Left hindlimb (tissue), 1 donor: Measurements from ENCODE around the gene PLK5.
A peak's percentile ranks its signal among the peaks of the same experiment; 100 is the strongest.
"Not testable (repeated sequence)": the region's sequence is repeated elsewhere in the genome, so short reads cannot be mapped to it uniquely, and the experiment has no call there.

Source experiments
- DNase-seq: peaks from one replicate; pipeline ENCODE4 v3.0.0-alpha.2; 2018

The PLK5 gene

GRCh38 chr19:1507763-1508506 is 15.9 kb upstream of the PLK5 start:
- DNase-seq = peak; percentile 95

- no peak for DNase-seq
These were observed 15.4 kb upstream of the PLK5 start for GRCh38 chr19:1508507-1508856.

GRCh38 chr19:1509602-1510441 is 14.1 kb upstream of the PLK5 start:
- DNase-seq = no peak

DNA sequence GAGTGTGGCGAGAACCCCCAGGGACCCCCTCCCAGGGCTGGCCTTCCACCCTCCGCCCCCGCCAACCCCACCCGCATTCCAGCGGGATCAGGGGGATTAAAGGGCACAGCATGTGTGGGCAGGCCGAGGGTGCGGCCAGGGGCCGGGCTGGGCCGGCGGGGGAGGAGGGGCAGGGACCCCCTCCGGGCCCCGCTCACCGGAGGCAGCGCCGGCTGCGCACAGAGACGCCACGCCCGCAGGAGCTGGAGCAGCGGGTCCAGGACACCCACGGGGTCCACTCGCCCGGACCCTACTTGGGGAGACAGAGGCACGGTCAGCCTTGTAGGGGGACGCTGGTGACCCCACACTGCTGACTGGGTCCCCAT is 13.5 kb upstream of the PLK5 start:
- no peak for DNase-seq

- DNase-seq = no peak
These were observed 13.1 kb upstream of the PLK5 start for GRCh38 chr19:1510807-1511206.

DNA sequence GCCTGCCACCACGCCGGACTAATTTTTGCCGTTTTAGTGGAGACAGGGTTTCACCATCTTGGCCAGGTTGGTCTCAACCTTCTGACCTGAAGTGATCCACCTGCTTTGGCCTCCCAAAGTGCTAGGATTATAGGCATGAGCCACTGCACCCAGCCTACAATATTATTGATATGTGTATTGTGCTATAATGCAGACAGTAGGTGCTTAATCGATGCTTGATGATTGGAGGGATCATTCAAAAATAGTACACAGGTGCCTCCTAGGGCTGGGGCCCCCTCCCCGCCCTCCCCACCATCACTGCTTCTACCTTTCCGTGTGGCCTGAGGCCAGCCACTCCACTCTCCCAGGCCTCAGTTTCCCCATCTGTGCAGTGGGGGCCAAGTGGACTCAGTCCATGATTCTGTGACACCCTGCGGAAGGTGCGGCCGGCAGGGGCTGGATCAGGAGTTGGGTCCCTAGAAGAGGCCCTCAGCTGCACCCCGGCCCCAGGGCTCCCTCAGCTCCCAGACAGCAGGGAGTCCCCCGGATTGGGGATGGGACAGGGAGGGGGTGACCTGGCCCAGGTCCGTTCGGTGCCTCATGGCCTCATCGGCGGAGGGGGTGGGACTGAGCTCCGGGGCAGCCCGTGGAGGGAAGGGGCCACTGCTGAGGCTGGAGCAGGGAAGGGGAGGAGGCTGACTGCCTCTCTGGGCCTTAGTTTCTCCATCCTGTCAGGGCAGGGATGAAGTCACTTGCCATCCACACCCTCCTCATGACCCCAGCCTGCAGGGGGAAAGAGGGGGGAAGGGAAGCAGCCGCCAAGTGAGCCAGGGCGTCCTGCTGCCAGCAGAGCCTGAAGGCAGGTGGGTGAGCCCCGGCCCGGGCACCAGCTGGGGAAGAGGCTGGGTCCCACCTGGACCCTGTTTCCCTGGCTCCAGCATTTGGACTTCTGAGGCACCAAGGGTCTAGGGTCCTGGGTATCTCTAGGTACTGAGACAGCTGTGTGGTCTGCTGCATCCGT is 12.3 kb upstream of the PLK5 start:
- DNase-seq = no peak

- DNase-seq = no peak
These were observed 11.0 kb upstream of the PLK5 start, which contains the start of gene ADAMTSL5 for GRCh38 chr19:1512671-1513498. ADAMTSL5 (minus strand) TSS chr19:1513019; CDS start chr19:1510943, 2,076 bp downstream.

- DNase-seq = no peak
These were observed 10.2 kb upstream of the PLK5 start for GRCh38 chr19:1513499-1514294.

DNA sequence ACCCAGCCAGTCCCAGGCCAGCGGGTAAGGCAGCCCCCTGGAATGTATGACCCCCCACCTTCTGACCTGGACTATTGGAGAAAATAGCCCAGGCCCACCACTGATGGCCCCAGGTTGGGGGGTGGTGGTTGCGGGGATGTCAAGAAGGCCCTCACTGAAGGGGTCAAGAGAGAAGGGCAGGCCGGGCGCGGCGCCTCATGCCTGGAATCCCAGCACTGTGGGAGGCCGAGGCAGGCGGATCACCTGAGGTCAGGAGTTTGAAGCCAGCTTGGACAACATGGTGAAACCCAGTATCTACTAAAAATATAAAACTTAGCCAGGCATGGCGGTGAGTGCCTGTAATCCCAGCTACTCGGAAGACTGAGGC is 9.6 kb upstream of the PLK5 start:
- no peak for DNase-seq

- DNase-seq = no peak
These were observed 8.7 kb upstream of the PLK5 start for GRCh38 chr19:1514986-1515721.

DNA sequence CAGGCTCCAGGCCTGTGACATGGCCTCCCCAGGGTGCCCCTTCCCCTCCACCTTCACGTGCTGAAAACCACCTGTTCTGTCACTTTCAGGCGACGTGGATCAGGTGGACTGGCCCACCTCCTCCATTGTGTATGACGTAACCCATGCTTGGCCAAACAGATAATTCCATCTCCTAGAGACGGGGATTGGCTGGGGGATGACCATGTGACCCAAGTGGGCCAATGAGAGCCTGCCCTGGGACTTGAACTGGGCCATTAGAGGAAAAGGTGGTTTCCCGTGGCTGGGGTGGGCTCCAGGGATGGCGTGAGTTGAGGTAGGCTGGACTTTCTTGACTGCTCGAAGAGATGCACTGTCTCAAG is 7.5 kb upstream of the PLK5 start:
- no peak for DNase-seq

- DNase-seq = no peak
These were observed 5.4 kb upstream of the PLK5 start for GRCh38 chr19:1518471-1518870.

DNA sequence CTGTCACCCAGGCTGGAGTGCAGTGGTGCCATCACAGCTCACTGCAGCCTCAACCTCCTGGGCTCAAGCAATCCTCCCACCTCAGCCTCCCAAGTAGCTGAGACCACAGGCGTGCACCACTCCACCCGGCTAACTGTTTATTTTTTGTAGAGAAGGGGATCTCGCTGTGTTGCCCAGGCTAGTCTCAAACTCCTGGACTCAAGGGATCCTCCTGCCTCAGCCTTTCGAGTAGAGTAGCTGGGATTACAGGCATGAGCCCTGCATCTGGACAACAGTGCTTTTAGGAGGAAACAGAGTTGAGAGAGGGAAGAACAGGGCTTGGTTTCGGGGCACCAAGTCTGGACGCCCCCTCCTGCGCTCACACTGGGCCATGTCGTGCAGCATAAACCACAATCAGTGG is 4.1 kb upstream of the PLK5 start:
- DNase-seq = not testable (repeated sequence)

DNA sequence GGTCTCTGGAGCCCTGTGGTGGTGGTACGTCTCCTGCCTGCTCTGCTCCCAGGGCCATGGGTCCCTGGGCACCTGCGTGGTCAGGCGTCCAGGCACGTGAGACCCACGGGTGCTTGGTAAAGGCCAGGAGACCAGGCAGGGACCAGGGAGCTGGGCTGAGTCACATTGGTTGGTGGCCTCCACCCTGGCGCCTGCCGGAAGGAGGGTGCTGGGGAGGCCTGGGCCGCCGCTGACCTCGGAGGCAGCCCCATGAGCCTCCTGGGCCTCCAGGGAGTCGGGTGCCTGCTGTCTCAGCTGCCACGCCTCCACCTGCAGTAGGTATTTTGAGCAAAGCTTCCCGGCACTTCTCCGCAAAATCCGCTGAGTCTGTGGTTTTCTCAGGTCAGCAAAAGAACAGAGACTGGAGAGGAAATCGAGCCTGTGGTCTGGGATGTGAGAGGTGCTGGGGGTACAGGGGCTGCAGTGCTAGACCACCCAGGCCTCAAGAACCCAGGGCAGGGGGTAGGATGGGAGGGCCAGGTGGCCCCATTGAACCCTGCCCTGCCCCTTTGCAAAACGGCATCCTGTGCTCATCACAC is 3.6 kb upstream of the PLK5 start:
- no peak for DNase-seq

GRCh38 chr19:1521636-1522035 is 2.2 kb upstream of the PLK5 start:
- DNase-seq = no peak

DNA sequence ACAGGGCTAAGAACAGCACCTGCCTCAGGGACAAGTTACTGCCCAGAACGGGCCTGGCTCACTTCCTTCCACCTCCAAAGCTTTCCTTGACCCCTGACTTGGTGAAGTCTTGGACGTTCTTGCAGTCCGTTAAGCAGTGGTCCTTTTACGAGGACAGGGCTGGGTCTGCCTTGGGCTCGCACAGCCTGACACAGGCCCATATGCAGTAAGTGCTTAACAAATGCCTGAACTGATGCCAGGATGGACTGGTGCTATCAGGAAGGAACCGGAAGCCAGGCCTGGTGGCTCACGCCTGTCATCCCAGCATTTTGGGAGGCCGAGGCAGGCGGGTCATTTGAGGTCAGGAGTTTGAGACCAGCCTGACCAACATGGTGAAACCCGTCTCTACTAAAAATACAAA is 1.8 kb upstream of the PLK5 start:
- no peak for DNase-seq

GRCh38 chr19:1522838-1523237 is 1.0 kb upstream of the PLK5 start:
- no peak for DNase-seq

DNA sequence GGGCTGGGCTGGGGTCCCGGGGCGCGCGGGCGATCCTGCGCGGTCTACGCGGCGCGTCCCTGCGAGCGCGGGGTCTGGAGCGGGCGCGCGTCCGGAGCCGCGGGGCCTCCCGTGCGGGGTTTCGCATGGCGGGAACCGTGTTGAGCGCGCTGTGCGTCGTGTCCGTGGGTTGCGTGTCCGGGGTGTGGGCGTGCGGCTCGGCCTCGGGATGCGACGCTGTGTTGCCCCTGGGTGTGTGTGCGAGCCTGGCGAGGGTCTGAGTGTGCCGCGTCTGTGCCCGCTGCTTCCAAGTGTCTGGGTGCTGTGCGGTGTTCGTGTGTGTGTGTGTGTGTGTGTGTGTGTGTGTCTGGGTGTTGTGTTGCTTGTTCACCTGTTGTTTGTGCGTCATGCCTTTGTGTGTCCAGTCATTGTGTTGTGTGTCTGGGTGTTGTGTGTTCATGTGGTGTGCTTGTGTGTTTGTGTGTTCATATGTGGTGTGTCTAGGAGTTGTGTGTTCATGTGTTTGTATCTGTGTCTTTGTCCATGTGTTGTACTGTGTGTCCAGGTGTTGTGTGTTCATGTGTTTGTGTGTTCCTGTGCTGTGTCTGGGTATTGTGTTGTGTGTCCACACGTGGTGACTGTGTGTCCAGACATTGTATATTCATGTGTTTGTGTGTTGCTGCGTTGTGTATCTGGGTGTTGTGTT is 552 bp downstream of the PLK5 start:
- DNase-seq = no peak

GRCh38 chr19:1524972-1525325 is 1.1 kb downstream of the PLK5 start:
- DNase-seq = no peak

GRCh38 chr19:1525343-1525742 is 1.5 kb downstream of the PLK5 start:
- no peak for DNase-seq
